IPS-18a (cell line): Measurements from ENCODE around the gene FMO1.
"Not testable (repeated sequence)": the region's sequence is repeated elsewhere in the genome, so short reads cannot be mapped to it uniquely, and the experiment has no call there.

Experiments
- H3K27ac ChIP-seq: one replicate; pipeline ENCODE4 v1.5.1; 2013; ENCODE audit warnings: low read length
- H3K27me3 ChIP-seq: one replicate; pipeline ENCODE4 v1.6.1; 2013; ENCODE audit warnings: mild to moderate bottlenecking, low read length; ENCODE audit not compliant: control insufficient read depth, insufficient read depth
- H3K36me3 ChIP-seq: one replicate; pipeline ENCODE4 v1.6.1; 2013; ENCODE audit warnings: low read depth, low read length; ENCODE audit not compliant: control insufficient read depth
- H3K4me1 ChIP-seq: one replicate; pipeline ENCODE4 v1.6.1; 2013; ENCODE audit warnings: low read depth, low read length; ENCODE audit not compliant: control insufficient read depth
- H3K4me3 ChIP-seq: one replicate; pipeline ENCODE4 v1.5.1; 2013; ENCODE audit warnings: low read length
- H3K9ac ChIP-seq: one replicate; pipeline ENCODE4 v1.6.1; 2013; ENCODE audit warnings: mild to moderate bottlenecking, low read length, moderate library complexity
- H3K9me3 ChIP-seq: one replicate; pipeline ENCODE4 v1.6.1; 2013; ENCODE audit warnings: low read depth, low read length; ENCODE audit not compliant: control insufficient read depth

Gene FMO1

DNA sequence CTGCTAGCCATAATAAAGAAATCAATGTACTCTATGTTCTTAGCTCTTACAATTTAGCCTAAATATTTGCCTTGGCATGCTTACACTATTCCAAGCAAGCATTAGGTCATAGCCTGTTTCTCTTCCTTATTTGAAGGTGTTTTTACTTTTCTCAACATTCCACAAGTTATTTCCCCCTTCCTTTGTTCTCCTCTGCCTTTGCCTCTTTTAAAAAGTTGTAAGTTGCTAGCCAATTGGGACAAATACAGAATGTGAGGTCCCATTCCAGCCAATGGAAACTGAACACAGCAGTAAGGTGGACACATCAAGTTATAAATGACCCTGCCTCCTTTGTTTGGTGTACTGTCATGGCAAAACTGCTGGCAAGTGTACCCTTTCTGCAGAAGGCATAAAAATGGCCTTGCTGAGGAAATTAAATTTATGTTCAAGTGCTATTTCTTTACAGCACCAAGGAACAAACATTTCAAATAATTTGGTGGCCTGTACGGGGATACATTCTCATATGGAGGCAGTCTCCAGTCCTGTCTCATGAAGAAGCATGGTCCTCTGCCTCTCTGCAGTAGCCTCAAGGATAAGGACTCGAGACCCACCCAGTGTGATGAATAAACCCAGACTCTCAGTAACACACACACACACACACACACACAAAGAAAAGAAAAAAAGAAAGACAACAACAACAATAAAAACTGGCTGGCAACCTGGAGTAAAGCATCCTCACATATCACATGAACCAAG is 28.8 kb upstream of the FMO1 start:
- Histone ChIP-seq H3K9ac (peak overlapping the region; percentile 73), H3K9me3 (peaks cover 4% of the 10 kb centered on the region), H3K36me3 (no peaks in the 10 kb centered on the region), H3K4me3 (peak overlapping the region; percentile 58), H3K27ac (peak overlapping the region; percentile 79), H3K4me1 (peaks cover 34% of the 10 kb centered on the region), H3K27me3 (no peaks in the 10 kb centered on the region)

DNA sequence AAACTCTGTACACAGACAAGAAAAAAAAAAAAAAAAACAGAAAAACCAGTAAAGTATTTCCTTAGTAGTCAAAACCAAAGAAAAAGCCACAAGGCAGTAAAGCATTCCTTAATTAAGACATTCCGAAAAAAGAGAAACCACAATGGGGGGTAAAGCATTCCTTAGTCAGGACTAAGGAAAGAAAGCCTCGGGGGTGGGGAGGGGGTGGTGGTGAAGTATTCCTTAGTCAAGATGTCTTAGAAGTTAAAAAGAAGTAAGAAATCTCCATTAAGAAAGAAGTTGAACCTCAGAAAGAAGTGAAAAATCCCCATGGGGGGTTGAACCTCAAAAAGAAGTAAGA is 28.2 kb upstream of the FMO1 start:
- H3K4me3 ChIP-seq: peak overlapping the region; percentile 58
- no peaks in the 10 kb centered on the region for H3K27me3 ChIP-seq
- H3K9me3 ChIP-seq: peaks cover 4% of the 10 kb centered on the region
- peak overlapping the region; percentile 79 for H3K27ac ChIP-seq
- peaks cover 34% of the 10 kb centered on the region for H3K4me1 ChIP-seq
- H3K9ac ChIP-seq: peak overlapping the region; percentile 73
- H3K36me3 ChIP-seq: no peaks in the 10 kb centered on the region

DNA sequence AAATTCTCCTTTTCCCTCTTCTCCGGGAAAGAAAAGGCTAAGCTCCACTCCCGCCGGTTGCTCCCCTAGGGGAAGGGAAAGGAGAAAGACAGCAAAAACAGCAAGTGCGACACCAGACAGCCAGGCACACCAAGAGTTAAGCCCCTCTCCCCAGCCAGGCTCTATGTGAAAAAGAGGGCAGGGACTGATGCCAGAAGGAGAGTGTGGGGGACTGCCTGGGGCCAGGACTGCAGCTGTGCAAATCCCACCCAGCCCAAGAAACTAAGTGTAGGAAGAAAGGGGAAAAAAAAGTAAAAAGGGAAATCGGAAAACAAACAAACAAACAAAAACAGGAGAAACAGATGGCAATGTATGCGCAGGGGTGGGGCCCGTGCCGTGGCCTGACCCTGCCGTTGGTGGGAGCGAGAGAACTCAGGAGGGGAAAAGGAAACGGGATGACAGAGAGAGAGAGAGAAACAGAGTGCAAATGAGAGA is 27.7 kb upstream of the FMO1 start:
- Histone ChIP-seq H3K27me3 (no peaks in the 10 kb centered on the region), H3K4me1 (peaks cover 34% of the 10 kb centered on the region), H3K4me3 (peak overlapping the region; percentile 58), H3K27ac (peak overlapping the region; percentile 79), H3K9ac (peak overlapping the region; percentile 73), H3K9me3 (peaks cover 4% of the 10 kb centered on the region), H3K36me3 (no peaks in the 10 kb centered on the region)

DNA sequence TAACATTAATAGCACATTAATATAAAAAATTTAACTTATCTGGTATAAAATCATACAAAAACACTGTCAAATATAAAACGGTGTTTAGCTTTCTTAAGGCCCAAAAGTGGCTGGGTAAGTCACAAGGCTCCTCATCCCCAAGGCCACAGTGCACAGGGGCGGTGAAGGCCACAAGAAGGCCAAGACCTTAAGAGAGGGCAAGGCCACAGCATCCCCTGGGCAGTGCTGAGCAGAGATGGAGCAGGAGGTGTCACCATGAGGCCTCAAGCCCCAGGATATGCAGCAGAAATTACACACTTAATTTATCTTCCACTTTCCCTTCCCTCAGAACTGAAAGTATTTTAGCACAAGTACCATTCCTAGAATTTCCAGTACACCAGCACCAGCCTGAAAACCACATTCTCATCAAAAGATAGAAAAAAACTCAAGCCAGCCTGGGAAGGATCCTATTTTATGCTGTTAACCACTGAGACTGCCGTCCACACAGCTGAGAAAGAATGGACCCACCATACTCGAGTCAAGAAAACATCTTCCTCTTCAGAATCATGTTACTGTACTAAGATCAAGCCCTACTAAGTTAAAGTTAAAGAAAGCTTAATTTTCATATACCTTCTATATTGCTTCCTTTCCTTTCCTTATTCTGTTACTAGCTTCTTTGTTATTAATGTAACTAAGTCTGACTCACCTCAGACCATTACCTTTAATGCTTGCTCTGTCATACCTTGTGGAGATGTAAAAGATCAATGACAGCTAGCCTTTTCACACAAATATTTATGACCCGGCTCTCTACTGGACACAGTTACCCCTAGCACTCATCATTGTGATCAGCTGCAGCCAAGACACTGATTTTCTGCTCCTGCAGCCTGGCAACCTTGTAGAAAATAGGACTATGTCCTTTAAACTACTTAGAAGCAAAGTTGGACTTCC is 26.4 kb upstream of the FMO1 start:
- no peak overlapping the region for H3K9ac ChIP-seq
- no peaks in the 10 kb centered on the region for H3K36me3 ChIP-seq
- H3K4me3 ChIP-seq: no peak overlapping the region
- no peak overlapping the region for H3K27ac ChIP-seq
- H3K4me1 ChIP-seq: peaks cover 34% of the 10 kb centered on the region
- H3K27me3 ChIP-seq: no peaks in the 10 kb centered on the region
- peaks cover 4% of the 10 kb centered on the region for H3K9me3 ChIP-seq

DNA sequence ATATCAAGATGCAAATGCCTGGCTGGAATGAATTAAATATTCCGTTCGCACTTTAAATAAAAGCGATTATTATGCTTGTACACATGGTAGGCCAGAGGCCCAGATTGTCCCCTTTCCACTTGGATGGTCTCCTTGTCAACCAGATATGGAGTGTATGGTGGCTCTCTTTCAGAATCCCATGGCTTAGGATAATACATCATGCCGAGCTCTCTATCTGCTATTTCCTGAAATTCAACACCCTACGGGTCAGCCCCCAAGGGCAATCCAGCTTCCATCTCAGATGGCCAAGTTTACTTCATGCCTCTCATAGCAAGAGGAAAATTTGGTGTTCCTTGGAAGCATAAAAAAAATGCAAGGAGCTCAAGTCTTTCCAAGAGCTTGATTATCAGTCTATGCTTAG is 25.4 kb upstream of the FMO1 start:
- Histone ChIP-seq H3K27ac (no peak overlapping the region), H3K4me3 (no peak overlapping the region), H3K36me3 (no peaks in the 10 kb centered on the region)

DNA sequence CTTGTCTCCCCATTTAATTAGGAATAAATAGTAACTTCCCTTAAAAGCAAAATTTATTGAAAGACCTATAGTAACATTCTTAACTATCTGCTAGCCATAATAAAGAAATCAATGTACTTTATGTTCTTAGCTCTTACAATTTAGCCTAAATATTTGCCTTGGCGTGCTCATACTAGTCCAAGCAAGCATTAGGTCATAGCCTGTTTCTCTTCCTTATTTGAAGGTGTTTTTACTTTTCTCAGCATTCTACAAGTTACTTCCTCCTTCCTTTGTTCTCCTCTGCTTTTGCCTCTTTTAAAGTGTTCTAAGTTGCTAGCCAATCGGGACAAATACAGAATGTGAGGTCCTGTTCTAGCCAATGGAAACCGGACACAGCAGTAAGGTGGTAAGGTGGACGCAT is 24.0 kb upstream of the FMO1 start:
- H3K9me3 ChIP-seq, H3K27ac ChIP-seq, H3K36me3 ChIP-seq, H3K27me3 ChIP-seq, H3K4me3 ChIP-seq, H3K9ac ChIP-seq: not testable (repeated sequence)
- H3K4me1 ChIP-seq: peaks cover 26% of the 10 kb centered on the region

More for the DNA sequence above, 25.4 kb upstream of the FMO1 start:
- peaks cover 34% of the 10 kb centered on the region for H3K4me1 ChIP-seq
- H3K9ac ChIP-seq: no peak overlapping the region
- no peaks in the 10 kb centered on the region for H3K27me3 ChIP-seq
- H3K9me3 ChIP-seq: peaks cover 4% of the 10 kb centered on the region

DNA sequence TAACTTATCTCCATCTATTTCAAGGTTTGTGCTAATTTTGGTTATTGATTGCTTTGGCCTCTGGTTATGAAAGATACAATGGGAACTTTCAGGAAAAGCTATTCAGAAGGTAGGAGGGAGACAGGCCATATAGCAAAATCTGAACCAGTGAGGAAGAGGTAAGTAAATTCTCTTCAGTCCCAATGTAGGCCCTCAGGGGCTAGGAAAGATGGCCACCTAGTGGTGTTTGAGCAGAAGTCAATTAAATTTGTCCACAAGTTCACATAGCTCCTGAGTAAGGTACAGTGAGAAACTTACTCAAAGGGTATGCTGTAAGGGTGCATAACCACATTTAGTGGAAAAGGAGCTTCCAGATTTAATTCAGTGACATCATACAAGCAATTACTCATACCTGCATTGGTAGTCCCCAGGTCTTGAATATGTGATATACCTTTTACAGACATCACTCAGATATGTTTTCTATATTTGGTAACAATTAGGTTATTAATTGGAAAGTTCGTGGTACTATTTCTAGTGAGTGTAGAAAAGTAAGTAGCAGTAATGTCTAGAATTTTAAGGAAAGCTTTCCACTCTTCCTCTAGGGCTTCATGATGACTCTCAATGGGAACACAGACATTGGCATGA is 21.4 kb upstream of the FMO1 start:
- H3K9me3 ChIP-seq: no peaks in the 10 kb centered on the region
- no peaks in the 10 kb centered on the region for H3K27me3 ChIP-seq
- H3K9ac ChIP-seq: no peak overlapping the region
- no peak overlapping the region for H3K27ac ChIP-seq
- no peak overlapping the region for H3K4me3 ChIP-seq
- H3K4me1 ChIP-seq: peaks cover 16% of the 10 kb centered on the region
- no peaks in the 10 kb centered on the region for H3K36me3 ChIP-seq

DNA sequence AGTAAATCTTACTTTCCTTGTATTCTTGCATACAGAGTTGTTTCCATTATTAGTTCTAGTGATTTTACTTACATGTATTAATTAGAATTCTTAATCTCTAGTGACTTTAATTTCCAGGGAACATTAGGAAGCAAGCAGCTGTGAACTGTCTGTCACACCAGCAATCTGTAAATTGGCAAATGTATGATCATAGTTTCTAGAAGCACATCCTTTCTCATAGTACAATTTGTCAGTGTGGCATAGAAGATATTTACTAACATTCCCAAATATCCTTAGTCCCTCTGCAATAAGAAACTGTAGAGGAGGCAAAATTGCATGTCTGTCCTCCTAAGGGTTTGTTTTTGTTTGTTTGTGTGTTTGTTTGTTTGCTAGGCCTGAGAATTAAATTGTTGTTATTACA is 17.0 kb upstream of the FMO1 start:
- Histone ChIP-seq H3K4me1 (no peaks in the 10 kb centered on the region), H3K9ac (no peak overlapping the region), H3K27ac (no peak overlapping the region), H3K36me3 (no peaks in the 10 kb centered on the region), H3K4me3 (no peak overlapping the region), H3K9me3 (no peaks in the 10 kb centered on the region), H3K27me3 (no peaks in the 10 kb centered on the region)

DNA sequence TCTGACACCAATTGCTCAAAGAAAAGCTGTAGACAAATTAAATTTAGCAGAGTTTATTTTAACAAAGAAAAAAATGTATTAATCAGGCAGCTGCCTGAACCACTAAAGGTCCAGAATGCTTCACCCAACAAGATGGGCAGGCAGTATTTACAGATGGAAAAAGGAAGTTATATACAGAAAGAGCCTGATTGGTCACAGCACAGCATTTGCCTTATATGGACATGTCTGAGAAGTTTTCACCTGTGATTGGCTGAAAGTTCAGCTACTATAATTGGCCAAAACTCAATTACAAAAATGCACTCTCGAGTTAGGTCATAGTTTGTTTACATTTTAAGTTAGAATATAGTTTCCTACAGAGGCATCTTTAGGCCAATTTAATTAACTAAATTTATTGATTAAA is 15.1 kb upstream of the FMO1 start:
- no peaks in the 10 kb centered on the region for H3K36me3 ChIP-seq
- no peaks in the 10 kb centered on the region for H3K4me1 ChIP-seq
- no peaks in the 10 kb centered on the region for H3K27me3 ChIP-seq
- no peak overlapping the region for H3K27ac ChIP-seq
- no peaks in the 10 kb centered on the region for H3K9me3 ChIP-seq
- no peak overlapping the region for H3K4me3 ChIP-seq
- no peak overlapping the region for H3K9ac ChIP-seq

DNA sequence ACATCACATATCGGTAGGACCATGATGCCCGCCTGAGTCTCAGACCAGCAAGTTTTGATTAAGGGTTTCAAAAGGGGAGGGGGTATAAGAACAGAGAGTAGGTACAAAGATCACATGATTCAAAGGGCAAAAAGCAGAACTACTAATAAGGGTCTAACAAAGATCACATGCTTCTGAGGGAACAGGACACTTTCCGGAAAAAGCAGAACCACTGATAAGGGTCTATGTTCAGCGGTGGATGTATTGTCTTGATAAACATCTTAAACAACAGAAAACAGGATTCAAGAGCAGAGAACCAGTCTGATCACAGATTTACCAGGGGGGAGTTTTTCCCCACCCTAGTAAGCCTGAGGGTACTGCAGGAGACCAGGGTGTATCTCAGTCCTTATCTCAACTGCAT is 12.1 kb upstream of the FMO1 start:
- not testable (repeated sequence) for H3K4me1 ChIP-seq, H3K4me3 ChIP-seq, H3K27me3 ChIP-seq, H3K9me3 ChIP-seq, H3K36me3 ChIP-seq, H3K27ac ChIP-seq, H3K9ac ChIP-seq

DNA sequence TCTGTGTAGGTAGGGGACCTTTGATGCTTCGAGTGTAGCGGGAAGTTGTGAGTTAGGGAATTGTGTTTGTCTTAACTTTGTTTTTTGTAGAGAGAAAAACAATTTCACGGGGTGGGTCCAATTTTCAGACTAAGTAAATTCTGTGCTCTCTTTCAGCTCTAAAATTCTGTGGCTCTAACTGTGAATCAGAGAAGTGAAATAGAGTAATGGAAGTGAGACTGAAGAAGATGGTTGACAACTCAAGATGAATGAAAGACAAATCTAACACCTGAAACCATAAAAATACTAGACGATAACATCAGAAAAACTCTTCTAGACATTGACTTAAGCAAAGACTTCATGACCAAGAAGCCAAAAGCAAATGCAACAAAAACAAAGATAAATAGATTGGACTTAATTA is 4.4 kb upstream of the FMO1 start:
- no peaks in the 10 kb centered on the region for H3K27me3 ChIP-seq
- H3K36me3 ChIP-seq: no peaks in the 10 kb centered on the region
- no peak overlapping the region for H3K4me3 ChIP-seq
- H3K27ac ChIP-seq: no peak overlapping the region
- H3K9me3 ChIP-seq: no peaks in the 10 kb centered on the region
- H3K9ac ChIP-seq: no peak overlapping the region
- no peaks in the 10 kb centered on the region for H3K4me1 ChIP-seq
